ENCODE data around the gene PNPLA6. TPM values are rescaled to one million over a fixed set of nuclear protein-coding genes. Genes with fewer than 3 reads are reported as not detected.
A peak's percentile ranks its signal among the peaks of the same experiment; 100 is the strongest.

The PNPLA6 gene
- total RNA-seq, 1 donor from 2014 or later, result 116 TPM

DNA sequence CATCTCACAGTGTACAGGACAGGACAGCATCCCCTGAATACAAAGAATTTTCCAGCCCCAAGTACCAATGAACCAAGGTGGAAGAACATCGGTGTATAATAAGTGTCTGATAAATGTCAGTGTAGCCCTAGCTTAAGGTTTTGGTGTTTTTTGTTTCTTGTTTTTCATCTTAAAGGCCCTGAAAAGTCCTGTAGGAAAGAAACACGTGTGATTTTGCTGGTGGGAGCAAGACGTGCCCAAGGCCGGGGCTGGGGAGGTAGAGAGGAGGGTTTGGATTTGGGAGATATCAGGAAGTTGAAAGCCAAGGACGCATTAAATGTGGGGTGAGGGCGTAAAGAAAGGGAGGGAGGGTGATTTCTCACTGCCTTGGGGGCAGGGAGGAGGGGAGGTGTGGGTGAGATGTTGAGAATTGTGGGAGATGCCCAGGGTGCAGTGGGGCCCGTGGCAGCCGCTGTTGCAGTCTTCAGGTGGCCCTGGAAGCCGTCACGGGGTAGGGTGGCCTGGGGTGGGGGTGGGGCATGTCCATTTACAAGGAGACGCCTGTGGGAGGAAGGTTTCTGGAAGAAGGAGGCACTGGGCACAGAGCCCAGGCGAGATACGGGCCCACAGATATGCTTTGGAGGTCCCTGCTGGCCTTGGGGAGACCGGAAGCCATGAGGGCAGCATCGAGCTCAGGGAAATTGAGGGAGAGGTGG is 66.9 kb downstream of the PNPLA6 start:
- Mint-ChIP-seq H3K27ac (no peak overlapping the region), H3K36me3 (ENCODE audit: low read depth) (no peaks in the 10 kb centered on the region), H3K27me3 (peaks cover 27% of the 10 kb centered on the region), H3K4me3 (no peak overlapping the region), H3K4me1 (no peaks in the 10 kb centered on the region), H3K9me3 (no peaks in the 10 kb centered on the region)
- no peak for DNase-seq
- no peak for ATAC-seq (ENCODE audit: low read depth)
- intact Hi-C loops (cut with micrococcal nuclease), result no loop called here
- TF ChIP-seq, protein P1, sequence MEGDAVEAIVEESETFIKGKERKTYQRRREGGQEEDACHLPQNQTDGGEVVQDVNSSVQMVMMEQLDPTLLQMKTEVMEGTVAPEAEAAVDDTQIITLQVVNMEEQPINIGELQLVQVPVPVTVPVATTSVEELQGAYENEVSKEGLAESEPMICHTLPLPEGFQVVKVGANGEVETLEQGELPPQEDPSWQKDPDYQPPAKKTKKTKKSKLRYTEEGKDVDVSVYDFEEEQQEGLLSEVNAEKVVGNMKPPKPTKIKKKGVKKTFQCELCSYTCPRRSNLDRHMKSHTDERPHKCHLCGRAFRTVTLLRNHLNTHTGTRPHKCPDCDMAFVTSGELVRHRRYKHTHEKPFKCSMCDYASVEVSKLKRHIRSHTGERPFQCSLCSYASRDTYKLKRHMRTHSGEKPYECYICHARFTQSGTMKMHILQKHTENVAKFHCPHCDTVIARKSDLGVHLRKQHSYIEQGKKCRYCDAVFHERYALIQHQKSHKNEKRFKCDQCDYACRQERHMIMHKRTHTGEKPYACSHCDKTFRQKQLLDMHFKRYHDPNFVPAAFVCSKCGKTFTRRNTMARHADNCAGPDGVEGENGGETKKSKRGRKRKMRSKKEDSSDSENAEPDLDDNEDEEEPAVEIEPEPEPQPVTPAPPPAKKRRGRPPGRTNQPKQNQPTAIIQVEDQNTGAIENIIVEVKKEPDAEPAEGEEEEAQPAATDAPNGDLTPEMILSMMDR (IDR thresholded peaks at IDR 0.05), result no peak
- ChIA-PET CTCF (no interaction called here), POLR2A (no interaction called here)

DNA sequence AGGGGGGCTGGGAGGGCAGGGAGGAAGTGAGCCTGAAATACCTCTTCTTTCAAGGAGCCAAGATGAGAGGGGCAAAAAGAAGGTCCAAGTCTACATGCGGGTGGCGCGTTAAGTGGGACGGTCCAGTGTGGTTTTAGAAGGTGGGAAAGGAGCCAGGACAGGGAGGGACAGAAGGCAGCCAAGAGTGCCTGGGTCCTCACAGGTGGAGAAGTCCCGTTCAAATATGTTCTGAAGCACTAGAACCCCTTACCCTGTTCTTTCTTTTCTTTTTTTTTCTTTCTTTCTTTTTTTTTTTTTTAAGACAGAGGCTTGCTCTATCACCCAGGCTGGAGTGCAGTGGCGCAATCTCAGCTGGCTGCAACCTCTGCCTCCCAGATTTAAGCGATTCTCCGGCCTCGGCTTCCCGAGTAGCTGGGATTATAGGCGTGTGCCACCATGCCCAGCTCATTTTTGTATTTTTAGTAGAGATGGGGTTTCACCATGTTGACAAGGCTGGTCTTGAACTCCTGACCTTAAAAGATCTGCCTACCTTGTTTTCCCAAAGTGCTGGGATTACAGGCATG is 67.5 kb downstream of the PNPLA6 start:
- Mint-ChIP-seq H3K9me3 (no peaks in the 10 kb centered on the region), H3K4me3 (no peak overlapping the region), H3K27ac (no peak overlapping the region), H3K27me3 (peaks cover 21% of the 10 kb centered on the region), H3K4me1 (no peaks in the 10 kb centered on the region), H3K36me3 (ENCODE audit: low read depth) (no peaks in the 10 kb centered on the region)
- ChIA-PET CTCF (no interaction called here), POLR2A (no interaction called here)
- ATAC-seq (ENCODE audit: low read depth) (no peak), DNase-seq (no peak)
- TF ChIP-seq, protein P1 (IDR thresholded peaks at IDR 0.05), result no peak
- intact Hi-C loops (cut with micrococcal nuclease), result no loop called here

DNA sequence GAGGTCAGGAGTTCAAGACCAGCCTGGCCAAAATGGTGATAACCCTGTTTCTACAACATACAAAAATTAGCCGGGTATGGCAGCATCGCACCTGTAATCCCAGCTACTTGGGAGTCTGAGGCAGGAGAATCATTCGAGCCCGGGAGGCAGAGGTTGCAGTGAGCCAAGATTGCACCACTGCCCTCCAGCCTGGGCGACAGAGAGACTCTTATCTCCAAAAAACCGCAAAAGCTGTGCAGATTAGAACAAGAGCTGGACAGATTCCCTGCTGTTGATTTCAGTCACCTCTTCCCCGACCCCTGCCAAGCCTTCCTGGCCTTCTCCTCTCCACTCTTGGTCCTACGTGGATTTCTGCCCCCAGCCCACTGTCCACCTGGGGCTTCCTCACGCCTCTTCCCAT is 68.4 kb downstream of the PNPLA6 start:
- ChIA-PET POLR2A (interaction anchor here (0.6 kb wide), 1 partner anchor 582 kb away, joined by 8 read pairs; no protein-coding TSS in a partner anchor), CTCF (no interaction called here)
- ATAC-seq (ENCODE audit: low read depth) (no peak), DNase-seq (no peak)
- Mint-ChIP-seq H3K36me3 (ENCODE audit: low read depth) (no peaks in the 10 kb centered on the region), H3K4me3 (no peak overlapping the region), H3K27ac (no peak overlapping the region), H3K9me3 (no peaks in the 10 kb centered on the region), H3K4me1 (no peaks in the 10 kb centered on the region), H3K27me3 (peaks cover 13% of the 10 kb centered on the region)
- intact Hi-C loops (cut with micrococcal nuclease), result no loop called here
- TF ChIP-seq, protein P1 (IDR thresholded peaks at IDR 0.05), result no peak

DNA sequence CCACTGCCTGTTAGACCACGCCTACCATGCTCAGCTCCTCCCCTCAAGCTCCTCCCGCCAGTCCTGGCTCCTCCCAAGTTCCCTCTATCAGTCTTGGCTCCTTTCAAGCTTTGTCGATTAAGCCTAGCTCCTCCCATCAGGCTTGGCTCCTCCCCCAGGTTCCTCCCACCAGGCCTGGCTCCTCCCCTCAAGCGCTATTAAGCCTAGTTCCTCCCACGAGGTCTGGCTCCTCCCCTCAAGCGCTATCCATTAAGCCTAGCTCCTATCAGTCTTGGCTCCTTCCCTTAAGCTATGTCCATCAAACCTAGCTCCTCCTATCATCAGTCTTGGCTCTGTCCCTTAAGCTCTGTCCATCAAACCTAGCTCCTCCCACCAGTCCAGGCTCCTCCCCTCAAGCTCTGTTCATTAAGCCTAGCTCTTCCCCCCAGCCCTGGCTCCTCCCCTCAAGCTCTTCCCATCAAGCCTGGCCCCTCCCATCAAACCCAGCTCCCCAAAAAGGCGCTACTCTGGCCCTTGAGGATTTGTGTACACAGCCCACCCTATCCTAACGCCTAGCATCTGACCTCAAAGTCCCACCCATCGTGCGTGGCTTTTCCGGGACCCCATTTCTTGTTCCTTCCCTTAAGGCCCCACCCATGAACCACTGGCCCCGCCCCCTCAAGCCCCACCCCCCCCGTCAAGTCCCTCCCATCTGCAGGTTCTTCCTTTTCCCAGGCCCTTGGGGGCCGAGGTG is 70.1 kb downstream of the PNPLA6 start:
- no peak overlapping the region for H3K4me3 Mint-ChIP-seq
- DNase-seq (no peak), ATAC-seq (ENCODE audit: low read depth) (peak; percentile 61)
- H3K4me1 Mint-ChIP-seq, result no peaks in the 10 kb centered on the region
- TF ChIP-seq, protein P1 (IDR thresholded peaks at IDR 0.05), result no peak
- peaks cover 13% of the 10 kb centered on the region for H3K27me3 Mint-ChIP-seq
- ChIA-PET POLR2A (interaction anchor here (0.5 to 0.6 kb wide), 2 partner anchors 53 to 485 kb away, joined by 4 to 6 read pairs; no protein-coding TSS in a partner anchor), CTCF (no interaction called here)
- H3K27ac Mint-ChIP-seq, result no peak overlapping the region
- H3K9me3 Mint-ChIP-seq, result no peaks in the 10 kb centered on the region
- intact Hi-C loops (cut with micrococcal nuclease), result no loop called here
- H3K36me3 Mint-ChIP-seq (ENCODE audit: low read depth), result no peaks in the 10 kb centered on the region

DNA sequence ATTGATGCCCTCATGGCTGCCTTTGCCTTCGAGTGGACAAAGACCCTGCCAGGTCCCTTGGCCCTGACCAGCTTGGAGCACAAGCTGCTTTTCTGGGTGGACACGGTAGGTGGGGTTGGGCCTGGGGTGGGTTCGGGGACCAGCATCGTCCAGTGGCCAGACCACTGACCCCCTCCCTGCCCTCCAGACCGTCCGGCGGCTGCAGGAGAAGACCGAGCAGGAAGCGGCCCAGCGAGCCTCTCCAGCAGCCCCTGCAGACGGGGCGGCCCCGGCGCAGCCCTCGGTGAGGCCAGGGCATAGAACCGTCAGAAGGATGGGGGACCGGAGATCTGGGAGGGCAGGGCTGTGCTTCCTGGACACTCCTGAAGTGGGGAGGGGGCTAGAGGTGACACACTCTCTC is 70.8 kb downstream of the PNPLA6 start:
- no peaks in the 10 kb centered on the region for H3K9me3 Mint-ChIP-seq
- ATAC-seq (ENCODE audit: low read depth) (no peak), DNase-seq (no peak)
- no peaks in the 10 kb centered on the region for H3K36me3 Mint-ChIP-seq (ENCODE audit: low read depth)
- H3K27me3 Mint-ChIP-seq, result peaks cover 13% of the 10 kb centered on the region
- TF ChIP-seq, protein P1 (IDR thresholded peaks at IDR 0.05), result no peak
- no peak overlapping the region for H3K4me3 Mint-ChIP-seq
- H3K27ac Mint-ChIP-seq, result no peak overlapping the region
- ChIA-PET CTCF (no interaction called here), POLR2A (no interaction called here)
- no peaks in the 10 kb centered on the region for H3K4me1 Mint-ChIP-seq
- intact Hi-C loops (cut with micrococcal nuclease), result no loop called here
